Measurements from ENCODE around the gene HOOK2.

The HOOK2 gene

DNA sequence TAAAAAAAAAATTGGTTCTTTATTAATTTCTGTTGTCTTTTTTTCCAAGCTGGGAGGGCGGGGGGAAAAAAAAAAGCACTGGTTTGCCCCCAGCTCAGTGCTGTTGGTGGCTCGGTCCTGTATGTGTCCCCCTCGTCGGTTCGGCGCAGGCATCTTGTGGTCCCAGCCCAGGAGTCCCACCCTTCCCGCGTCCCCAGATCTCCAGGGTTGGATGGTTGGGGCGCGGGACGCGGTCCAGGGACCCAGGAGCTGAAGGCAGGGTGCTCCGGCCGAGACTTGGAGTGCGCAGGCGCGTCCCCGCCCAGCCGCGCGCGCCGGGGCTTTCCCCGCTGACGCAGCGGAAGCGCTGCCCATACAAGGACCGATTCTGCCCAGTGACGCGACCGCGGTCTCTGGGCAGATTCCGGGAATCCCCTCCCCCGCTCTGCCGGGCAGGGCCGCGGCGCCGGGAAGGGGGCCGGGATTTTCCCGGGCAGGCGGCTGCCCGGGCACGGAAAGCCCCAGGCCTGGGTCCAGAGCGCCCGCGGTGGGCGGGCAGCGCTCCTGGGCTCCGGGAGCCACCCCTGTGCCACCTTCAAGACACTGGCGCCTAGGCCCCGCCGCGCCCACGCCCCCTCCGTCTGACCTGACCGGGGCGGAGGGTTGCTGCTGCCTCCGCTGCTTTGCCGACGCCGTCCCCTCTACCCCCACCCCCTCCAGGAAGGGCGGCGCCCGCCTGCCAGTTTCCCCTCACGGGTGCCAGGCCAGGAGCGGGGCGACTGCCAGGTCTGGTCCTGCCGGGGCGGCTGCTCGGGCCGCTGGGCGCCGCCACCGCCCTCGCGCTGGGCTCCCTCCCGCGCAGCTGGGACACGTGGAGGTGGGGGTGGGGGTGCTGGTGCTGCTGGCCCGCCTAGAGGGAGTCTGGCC, 18.2 kb upstream of the HOOK2 start:
- peak; percentile 94 for DNase-seq

DNA sequence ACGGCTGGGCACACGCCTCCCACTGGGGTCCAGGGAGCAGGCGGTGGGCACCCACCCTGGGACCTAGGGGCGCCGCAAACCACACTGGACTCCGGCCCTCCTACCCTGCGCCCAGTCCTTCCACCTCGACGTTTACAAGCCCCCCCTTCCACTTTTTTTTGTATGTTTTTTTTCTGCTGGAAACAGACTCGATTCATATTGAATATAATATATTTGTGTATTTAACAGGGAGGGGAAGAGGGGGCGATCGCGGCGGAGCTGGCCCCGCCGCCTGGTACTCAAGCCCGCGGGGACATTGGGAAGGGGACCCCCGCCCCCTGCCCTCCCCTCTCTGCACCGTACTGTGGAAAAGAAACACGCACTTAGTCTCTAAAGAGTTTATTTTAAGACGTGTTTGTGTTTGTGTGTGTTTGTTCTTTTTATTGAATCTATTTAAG, 17.5 kb upstream of the HOOK2 start:
- no peak for DNase-seq

DNA sequence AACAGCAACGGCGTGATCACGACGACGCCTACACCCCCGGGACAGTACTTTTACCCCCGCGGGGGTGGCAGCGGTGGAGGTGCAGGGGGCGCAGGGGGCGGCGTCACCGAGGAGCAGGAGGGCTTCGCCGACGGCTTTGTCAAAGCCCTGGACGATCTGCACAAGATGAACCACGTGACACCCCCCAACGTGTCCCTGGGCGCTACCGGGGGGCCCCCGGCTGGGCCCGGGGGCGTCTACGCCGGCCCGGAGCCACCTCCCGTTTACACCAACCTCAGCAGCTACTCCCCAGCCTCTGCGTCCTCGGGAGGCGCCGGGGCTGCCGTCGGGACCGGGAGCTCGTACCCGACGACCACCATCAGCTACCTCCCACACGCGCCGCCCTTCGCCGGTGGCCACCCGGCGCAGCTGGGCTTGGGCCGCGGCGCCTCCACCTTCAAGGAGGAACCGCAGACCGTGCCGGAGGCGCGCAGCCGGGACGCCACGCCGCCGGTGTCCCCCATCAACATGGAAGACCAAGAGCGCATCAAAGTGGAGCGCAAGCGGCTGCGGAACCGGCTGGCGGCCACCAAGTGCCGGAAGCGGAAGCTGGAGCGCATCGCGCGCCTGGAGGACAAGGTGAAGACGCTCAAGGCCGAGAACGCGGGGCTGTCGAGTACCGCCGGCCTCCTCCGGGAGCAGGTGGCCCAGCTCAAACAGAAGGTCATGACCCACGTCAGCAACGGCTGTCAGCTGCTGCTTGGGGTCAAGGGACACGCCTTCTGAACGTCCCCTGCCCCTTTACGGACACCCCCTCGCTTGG, 16.9 kb upstream of the HOOK2 start:
- DNase-seq, result peak; percentile 82

DNA sequence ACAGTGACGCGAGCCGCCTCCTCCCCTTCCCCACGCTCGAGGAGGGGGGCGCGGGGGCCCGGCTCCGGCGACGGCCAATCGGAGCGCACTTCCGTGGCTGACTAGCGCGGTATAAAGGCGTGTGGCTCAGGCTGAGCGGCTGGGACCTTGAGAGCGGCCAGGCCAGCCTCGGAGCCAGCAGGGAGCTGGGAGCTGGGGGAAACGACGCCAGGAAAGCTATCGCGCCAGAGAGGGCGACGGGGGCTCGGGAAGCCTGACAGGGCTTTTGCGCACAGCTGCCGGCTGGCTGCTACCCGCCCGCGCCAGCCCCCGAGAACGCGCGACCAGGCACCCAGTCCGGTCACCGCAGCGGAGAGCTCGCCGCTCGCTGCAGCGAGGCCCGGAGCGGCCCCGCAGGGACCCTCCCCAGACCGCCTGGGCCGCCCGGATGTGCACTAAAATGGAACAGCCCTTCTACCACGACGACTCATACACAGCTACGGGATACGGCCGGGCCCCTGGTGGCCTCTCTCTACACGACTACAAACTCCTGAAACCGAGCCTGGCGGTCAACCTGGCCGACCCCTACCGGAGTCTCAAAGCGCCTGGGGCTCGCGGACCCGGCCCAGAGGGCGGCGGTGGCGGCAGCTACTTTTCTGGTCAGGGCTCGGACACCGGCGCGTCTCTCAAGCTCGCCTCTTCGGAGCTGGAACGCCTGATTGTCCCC, 16.1 kb upstream of the HOOK2 start, which contains the start of gene JUNB:
TSS of gene JUNB (plus strand) at position 142 of the 706 bp plus-strand sequence. CDS start at position 428, 286 bp downstream.
- DNase-seq, result peak; percentile 97

DNA sequence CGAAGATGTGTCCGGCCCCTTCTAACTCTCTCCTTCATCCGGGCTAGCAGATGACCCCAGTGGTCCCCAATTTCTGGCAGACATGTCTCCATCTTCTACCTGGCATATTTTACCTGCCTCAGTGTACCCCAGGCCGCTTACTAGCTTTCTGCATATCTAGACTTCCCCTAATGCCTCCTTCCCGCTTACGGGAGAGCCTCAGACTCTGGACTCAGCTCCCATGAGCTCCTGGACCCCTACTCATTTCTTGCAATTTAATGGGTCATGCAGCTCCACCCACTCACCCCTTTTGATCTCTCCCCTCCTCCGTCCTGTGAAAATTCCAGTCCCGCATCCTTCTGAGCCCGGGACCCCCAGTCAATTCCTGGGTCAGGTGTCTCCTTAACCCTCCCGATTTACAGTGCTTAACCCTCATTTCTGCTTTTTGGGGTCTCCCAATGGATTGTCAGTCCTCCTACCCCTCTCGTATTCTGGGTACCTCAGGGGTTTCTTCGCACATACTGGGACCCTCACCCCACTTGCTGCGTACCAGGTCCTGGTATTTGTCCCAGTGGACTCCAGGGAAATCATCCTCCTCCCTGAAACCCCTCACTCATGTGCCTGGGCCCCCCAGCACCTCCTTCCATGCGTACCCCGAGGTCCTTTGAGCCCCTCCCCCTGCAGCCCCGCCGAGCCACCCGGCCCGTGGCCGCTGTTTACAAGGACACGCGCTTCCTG, 15.4 kb upstream of the HOOK2 start:
- DNase-seq, result no peak

DNA sequence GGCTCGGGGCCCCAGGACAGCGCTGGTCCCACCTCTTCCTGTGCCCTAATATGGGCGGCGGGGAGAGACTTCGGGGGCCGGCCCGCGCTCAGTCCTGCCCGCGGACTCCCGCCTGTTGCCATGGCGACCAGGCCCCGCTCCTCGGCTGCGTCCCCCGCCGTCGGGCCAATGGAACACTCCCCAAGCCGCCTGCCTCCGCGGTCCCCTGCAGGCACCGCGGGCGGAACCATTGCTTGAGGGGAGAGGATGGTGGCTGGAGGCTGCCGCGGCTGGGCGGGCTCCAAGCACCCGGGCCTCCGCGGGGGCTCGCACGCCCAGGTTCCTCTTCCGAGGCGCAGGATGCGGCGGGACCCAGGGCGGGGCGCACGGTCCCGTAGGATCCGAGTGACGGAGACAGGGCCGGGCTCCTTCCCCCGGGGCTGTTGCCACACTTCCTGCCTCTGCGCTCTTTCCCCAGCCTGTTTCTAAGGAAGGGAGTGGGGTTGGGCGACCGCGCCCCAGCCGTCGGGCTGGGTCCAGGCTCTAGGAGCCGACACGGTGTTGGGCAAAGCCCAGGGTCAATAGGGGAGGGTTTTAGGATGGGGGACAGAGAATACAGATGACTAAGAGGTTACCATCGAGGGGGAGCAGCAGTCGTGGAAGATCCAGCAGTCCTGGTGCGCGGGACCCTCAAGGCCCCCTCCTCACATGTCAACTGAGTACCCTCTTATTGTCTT, 14.7 kb upstream of the HOOK2 start:
- peak; percentile 96 for DNase-seq

DNA sequence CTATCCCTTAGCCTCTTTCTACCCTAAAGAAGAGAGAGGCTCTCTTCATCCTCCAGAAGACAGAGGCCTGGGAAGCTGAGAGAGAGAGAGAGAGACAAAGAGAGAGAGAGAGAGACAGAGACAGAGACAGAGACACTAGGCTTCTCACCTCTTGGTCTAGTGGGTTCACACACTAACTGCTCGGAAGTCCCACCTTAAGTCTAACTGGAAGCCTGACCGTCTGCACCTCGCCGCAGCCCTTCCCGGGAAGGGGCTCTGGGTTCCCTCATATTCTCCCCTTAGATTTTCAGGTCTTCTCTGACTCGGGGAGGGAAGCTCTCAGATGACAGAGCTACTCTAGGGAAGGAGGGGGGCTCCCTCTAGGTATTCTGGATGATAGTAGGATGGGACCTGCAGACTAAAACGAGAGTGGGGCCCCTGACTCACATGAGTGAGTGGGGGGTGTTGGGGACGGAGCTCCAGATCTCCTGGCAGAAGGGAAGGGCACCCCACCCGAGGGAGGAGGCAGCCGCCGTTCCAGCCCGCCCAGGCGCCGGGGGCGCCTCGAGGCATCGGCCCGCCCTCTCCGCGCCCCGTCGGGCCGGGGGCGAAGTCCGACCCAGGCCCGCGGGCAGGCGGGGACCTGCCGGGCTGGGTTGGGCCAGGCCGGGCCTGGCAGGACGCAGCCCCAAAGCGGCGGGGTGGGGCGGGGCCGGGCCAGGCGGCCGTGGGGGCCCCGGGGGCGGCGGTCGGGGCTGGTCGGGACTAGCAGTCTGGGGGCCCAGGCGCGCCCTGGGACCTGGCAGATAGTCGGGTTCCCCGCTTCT, 13.9 kb upstream of the HOOK2 start:
- DNase-seq, result peak; percentile 63

DNA sequence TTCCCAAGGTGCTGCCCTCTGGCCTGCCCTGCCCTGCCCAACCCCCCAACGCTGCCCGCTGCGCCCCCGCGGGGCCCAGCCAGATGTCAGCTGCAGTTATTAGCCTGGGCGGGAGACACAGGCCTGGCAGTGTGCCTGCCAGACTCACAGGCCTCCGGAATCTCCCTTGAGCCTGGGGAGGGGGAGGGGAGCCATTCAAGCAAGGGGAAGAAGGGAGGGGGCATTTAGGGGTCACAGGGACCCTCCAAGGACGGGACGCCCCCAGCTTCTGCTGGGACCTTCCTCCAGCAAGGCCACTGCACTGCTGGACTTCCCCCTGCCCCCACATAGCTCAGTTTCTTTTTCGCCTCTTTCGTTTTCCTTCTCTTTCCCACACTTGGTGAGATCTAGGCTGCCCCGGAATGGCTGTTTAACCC, 13.3 kb upstream of the HOOK2 start:
- peak; percentile 89 for DNase-seq

DNA sequence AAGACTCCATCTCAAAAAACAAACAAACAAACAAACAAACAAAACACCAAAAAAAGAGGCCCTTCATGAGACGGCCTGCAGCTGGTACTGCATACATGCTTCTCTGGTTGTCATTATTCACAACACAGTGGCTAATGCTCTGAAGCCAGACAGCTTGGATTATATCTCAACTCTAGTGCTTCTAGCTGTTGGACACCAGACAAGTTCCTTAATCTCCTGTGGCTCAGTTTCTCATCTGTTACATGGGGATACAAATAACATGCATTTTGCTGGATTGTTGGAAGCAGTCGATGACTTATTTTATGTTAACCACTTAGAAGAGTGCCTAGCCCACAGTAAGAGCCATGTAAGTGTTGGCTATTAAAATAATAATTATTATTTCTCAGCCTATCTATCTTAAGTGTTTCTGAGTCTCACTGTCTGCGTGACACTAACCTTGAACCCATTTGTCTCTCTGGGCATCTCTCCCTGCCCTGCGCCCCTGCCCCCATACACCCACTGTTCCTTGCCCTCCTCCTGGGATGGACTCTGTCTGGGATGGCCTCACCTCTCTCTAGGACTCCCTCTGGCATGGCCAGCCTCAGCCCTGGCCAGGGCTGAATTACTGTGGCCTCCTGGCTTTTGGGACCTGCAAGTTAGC, 12.8 kb upstream of the HOOK2 start:
- DNase-seq, result no peak

DNA sequence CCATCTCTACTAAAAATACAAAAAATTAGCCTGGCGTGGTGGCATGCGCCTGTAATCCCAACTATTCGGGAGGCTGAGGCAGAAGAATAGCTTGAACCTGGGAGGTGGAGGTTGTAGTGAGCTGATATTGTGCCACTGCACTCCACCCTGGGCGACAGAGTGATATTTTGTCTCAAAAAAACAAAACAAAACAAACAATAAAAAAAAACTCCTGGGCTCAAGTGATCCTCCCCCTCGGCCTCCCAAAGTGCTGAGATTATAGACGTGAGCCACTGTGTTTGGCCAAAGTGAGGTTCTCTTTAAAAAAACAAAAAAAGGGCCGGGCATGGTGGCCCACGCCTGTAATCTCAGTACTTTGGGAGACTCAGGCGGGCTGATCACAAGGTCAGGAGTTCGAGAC, 12.1 kb upstream of the HOOK2 start:
- no peak for DNase-seq

DNA sequence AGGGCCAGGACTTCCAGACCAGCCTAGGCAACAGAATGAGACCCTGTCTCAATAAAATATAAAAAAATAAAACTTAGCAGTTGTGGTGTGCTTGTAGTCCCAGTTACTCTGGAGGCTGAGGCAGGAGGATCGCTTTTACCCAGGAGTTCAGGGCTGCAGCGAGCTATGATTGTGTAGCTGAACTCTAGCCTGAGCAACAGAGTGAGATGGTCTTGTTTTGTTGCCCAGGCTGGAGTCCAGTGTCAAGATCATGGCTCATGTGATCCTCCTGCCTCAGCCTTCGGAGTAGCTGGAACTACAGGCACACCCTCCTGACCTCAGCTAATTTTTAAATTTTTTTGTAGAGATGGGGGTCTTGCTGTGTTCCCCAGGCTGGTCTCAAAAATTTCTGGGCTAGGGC, 11.6 kb upstream of the HOOK2 start:
- no peak for DNase-seq

DNA sequence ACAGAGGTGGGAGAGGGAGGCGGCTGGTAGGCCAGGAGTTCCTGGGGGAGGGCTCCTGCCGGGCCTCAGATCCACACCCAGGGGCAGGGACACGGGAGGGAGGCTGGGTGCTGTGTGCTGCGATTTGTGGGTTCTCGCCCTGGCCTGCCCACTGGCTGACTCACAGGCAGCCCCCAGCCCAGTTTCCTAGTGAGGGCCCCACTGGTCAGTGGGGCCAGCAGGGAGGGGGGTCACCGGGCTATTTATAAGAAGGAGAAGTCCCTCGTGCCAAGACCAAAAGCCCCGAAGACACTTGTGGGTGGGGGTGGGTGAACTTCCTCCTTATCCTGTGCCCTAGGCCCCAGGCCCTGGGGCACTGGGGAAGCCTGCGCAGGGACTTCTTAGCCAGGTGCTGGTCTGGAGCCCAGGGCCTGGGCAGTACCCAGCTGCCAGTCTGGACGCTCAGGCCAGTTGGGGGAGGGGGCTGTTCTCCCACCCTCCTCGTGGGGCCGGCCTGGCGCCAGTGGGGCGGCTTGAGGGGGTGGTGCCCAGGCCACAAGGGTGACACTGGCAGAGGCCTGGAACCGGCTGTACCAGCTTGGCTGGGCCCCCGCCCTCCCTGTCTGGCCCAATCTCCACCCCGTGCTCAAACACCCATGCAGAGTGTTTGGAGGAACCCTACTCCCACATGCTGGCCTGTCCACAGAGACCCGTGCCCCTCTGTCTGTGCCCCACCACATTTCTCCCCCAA, 11.0 kb upstream of the HOOK2 start:
- DNase-seq, result no peak

DNA sequence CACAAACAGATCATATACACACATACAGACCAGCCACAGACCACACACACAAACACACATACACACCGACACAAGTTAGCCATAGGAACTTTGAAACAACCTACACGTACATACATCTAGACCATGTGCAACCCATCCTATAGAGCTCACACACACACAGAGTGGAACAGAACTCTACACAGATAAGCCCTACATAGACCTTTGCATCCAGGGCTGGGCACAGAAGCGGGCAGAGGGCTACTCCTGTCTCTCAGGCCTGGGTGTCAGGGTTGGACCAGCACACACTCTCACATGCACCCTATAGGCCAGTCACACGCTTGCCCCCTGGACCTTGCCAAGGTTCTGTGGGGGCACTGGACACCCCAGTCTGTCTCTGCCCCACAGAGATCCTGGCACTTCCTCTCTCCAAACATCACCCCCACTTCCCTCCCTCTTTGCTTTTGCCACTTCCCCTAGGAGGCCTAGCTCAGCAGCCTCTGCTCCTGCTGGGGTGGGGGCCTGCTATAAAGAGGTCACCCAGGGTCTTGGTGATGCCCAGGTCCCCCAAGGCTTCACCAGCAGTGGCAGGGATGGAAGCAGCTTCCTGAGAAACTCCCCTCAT, 10.2 kb upstream of the HOOK2 start:
- DNase-seq, result no peak

DNA sequence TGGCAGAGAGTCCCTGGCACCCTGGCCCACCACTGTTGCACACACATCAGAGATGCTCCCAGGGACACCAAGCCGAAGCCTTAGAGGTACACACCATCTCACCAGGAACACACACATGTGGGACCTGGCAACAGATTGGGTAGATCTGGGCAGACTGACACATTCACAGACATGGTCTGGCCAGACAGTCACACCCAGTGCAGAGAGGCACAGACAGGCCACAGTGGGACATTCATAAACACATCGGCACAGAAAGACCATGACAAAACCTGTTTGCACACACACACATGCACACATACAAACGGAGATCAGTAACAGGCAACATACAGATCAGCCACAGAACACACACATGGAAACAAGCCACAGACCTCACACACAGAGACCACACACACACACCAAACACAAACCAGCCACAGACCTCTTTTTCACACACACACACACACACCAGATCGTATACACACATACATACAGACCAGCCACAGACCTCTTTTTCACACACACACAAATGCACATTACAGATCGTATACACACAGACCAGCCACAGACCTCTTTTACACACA, 9.6 kb upstream of the HOOK2 start:
- DNase-seq, result no peak

DNA sequence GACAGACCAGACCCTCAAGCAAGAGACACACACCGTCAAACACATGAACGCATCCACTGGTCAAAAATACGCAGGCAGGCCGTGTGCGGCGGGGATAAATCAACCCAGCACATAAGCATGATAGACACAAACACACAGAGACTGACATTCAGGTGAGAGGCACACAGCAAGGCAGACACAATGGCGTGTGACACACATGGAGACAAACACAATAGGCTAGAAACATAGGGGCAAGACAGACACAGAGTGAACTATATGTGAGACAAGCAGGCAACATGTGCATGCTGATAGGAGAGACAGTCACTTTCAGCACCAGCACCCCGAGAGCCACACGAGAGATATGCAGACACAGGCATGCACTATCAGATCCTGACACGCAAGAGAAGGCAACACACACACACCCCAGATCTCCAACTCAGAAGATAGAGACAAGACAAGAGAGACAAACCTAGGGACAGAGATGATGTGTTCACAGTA, 9.1 kb upstream of the HOOK2 start:
- no peak for DNase-seq

DNA sequence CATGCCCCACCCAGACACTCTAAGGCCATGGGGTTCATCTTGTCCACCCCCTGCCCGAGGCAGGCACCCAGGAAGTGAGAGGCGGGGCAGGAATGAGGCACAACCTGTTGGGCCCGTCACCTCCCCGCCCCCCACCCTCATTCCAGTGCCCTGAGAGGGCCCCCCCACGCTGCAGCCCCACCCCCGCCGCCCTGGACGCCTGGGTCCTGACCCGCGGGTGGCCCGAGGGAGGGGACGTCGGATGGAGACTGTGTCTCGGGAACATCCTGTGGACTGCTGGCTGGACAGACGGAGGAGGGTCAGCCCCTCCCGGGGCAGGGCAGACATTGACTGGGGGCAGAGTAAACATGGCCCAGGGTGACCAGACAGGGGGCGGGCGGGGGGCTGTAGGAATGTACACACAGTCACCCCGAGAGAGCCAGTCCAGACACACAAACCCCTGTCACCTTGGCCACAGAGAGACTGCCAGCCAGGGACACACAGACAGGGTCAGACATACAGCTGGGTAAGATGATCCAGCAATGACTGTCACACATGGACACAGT, 8.6 kb upstream of the HOOK2 start:
- DNase-seq, result peak; percentile 89

DNA sequence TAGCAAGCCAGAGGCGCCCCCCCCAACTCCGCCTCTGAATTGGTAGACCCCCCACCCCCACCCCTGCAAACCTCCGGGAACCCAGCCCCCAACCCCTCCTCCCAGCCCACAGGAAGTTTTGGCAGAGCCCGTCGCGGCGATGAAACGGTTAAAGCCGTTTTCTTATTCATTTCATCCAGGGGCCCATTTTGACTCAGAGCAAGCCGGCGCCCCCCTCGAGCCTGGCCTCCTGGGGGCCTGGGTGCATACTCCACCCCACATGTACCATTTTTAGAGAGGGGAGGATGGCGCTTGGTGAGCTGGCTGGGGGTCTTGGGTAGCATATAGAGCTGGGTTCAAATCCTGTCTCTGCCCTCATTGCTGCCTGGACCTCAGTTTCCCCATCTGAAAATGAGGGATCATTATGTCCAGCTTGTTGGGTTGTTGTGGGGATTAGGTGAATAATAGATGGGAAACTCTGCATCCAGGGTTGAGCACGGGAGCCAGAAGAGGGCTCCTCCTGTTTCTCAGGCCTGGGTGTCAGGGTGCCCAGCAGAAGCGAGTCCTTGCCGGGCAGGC, 8.0 kb upstream of the HOOK2 start:
- DNase-seq, result no peak

Measured in islet precursor cell (in vitro differentiated cells).